HepG2 (cell line): Measurements from ENCODE around the gene GPC6. TPM values are rescaled to one million over a fixed set of nuclear protein-coding genes. Genes with fewer than 3 reads are reported as not detected.

ENCODE experiments used
- ATRX ChIP-seq: sonication (generic); formaldehyde crosslinking; IDR thresholded peaks from 2 replicates; pipeline ENCODE4 v1.4.0; 2020; ENCODE audit warnings: missing genetic modification reagents, borderline replicate concordance
- CHD4 ChIP-seq: fragments of 200-600 bp; sonication (generic); IDR thresholded peaks from 2 replicates; pipeline ENCODE4 v1.7.0; 2017; ENCODE audit warnings: mild to moderate bottlenecking, low read length, borderline replicate concordance
- FOXK1 ChIP-seq: sonication (generic); formaldehyde crosslinking; IDR thresholded peaks from 2 replicates; pipeline ENCODE4 v1.4.0; 2020; ENCODE audit warnings: low read depth, missing genetic modification reagents, borderline replicate concordance
- FOXP1 ChIP-seq, 2 experiments: fragments of 450-650 bp in 1 of 2; IDR thresholded peaks; 2 replicates each; pipeline ENCODE4 v1.6.1; 2017 to 2018; ENCODE audit warnings: antibody characterized with exemption in 1 of 2
- HMG20A ChIP-seq: IDR thresholded peaks from 2 replicates; pipeline ENCODE4 v1.6.1; 2016; ENCODE audit warnings: borderline replicate concordance
- HNRNPK ChIP-seq: fragments of 200-400 bp; formaldehyde crosslinking; IDR thresholded peaks from 2 replicates; pipeline ENCODE4 v1.6.1; 2018; ENCODE audit warnings: low read length, low read depth, moderate library complexity, mild to moderate bottlenecking; ENCODE audit not compliant: poor library complexity, severe bottlenecking
- IRF1 ChIP-seq: sonication (generic); formaldehyde crosslinking; IDR thresholded peaks from 2 replicates; pipeline ENCODE4 v1.4.0; 2020; ENCODE audit warnings: low read depth, mild to moderate bottlenecking, missing genetic modification reagents
- ISL2 ChIP-seq: sonication (generic); formaldehyde crosslinking; IDR thresholded peaks from 2 replicates; pipeline ENCODE4 v1.5.0; 2020; ENCODE audit warnings: missing genetic modification reagents
- MIXL1 ChIP-seq: IDR thresholded peaks from 2 replicates; pipeline ENCODE4 v1.6.1; 2016
- MXD3 ChIP-seq: IDR thresholded peaks from 2 replicates; pipeline ENCODE4 v1.6.1; 2016; ENCODE audit warnings: mild to moderate bottlenecking, missing biosample characterization, missing genetic modification reagents
- MYPOP ChIP-seq: sonication (generic); formaldehyde crosslinking; IDR thresholded peaks from 2 replicates; pipeline ENCODE4 v1.8.1; 2023; ENCODE audit warnings: mild to moderate bottlenecking, moderate library complexity, missing genetic modification reagents
- NFATC3 ChIP-seq: sonication (generic); formaldehyde crosslinking; IDR thresholded peaks from 2 replicates; pipeline ENCODE4 v1.5.1; 2020; ENCODE audit warnings: mild to moderate bottlenecking, missing genetic modification reagents
- NR2F6 ChIP-seq, 2 experiments: IDR thresholded peaks; 2 replicates each; pipeline ENCODE4 v1.6.1; 2016; ENCODE audit warnings: antibody characterized with exemption in 1 of 2, mild to moderate bottlenecking in 1 of 2
- PHF21A ChIP-seq: sonication (generic); formaldehyde crosslinking; IDR thresholded peaks from 2 replicates; pipeline ENCODE4 v1.5.0; 2020; ENCODE audit warnings: mild to moderate bottlenecking, missing genetic modification reagents
- RARA ChIP-seq: IDR thresholded peaks from 2 replicates; pipeline ENCODE4 v1.6.1; 2016; ENCODE audit warnings: missing genetic modification reagents, missing compliant biosample characterization
- SKI ChIP-seq: fragments of 450-650 bp; IDR thresholded peaks from one replicate; pipeline ENCODE4 v1.6.1; 2018; ENCODE audit warnings: mild to moderate bottlenecking; ENCODE audit not compliant: partially characterized antibody
- TBL1XR1 ChIP-seq: fragments of 150-350 bp; IDR thresholded peaks from 2 replicates; pipeline ENCODE4 v1.6.1; 2014; ENCODE audit warnings: borderline replicate concordance, low read length; ENCODE audit not compliant: partially characterized antibody
- ZNF12 ChIP-seq: sonication (generic); formaldehyde crosslinking; IDR thresholded peaks from 2 replicates; pipeline ENCODE4 v1.5.0; 2020; ENCODE audit warnings: missing genetic modification reagents
- ZNF264 ChIP-seq: sonication (generic); formaldehyde crosslinking; IDR thresholded peaks from 2 replicates; pipeline ENCODE4 v1.4.0; 2020; ENCODE audit warnings: missing genetic modification reagents
- ZNF33B ChIP-seq: sonication (generic); formaldehyde crosslinking; IDR thresholded peaks from 2 replicates; pipeline ENCODE4 v1.5.1; 2020; ENCODE audit warnings: mild to moderate bottlenecking, missing genetic modification reagents
- ZNF362 ChIP-seq: sonication (generic); formaldehyde crosslinking; IDR thresholded peaks from 2 replicates; pipeline ENCODE4 v1.4.0; 2020; ENCODE audit warnings: missing genetic modification reagents, mild to moderate bottlenecking, borderline replicate concordance
- ZNF609 ChIP-seq: sonication (generic); formaldehyde crosslinking; IDR thresholded peaks from 2 replicates; pipeline ENCODE4 v1.4.0; 2020; ENCODE audit warnings: mild to moderate bottlenecking, missing genetic modification reagents, borderline replicate concordance
- polyA plus RNA-seq, 8 experiments: library from polyadenylated mRNA; depleted of rRNA in 3 of 8; stranded (reverse) in 7 of 8; unstranded in 1 of 8; fragments of >200 nt; fragmentation: Illumina TruSeq in 4 of 8; extraction: Trizol in 4 of 8; gene quantifications; 2 replicates each; pipeline versions ENCODE4 v1.2.1 to v1.2.3, GENCODE V29; 2011 to 2016; ENCODE audit warnings: low read depth in 4 of 8, missing spikeins in 1 of 8, mixed read lengths in 1 of 8; ENCODE audit not compliant: insufficient read depth in 1 of 8
- total RNA-seq, 5 experiments: library from RNA; depleted of rRNA; stranded (reverse); fragments of >200 nt; fragmentation: Illumina TruSeq; extraction: Trizol; gene quantifications; 2 replicates each; pipeline ENCODE4 v1.2.3, GENCODE V29; 2016; ENCODE audit warnings: low read depth in 1 of 5

Gene GPC6
- total and polyA plus RNA-seq, 2 of the 13 experiments (the other 11 are each of a cell fraction or from before 2014, with no cell fraction given): 24.5 to 33.9 TPM

GRCh38 chr13:93966267-93966936 lies 739.8 kb downstream of the GPC6 start (continued):
- TF ChIP-seq ZNF609 (CRISPR knock-in tag): peak; percentile 74; the same call in 1 of the 2 replicates
- 0 out of 2 replicates have a peak, but pooled peaks have one; percentile 43 for TF ChIP-seq ZNF12
- no peak for TF ChIP-seq NR2F6 (IDR thresholded peaks at IDR 0.05)
- TF ChIP-seq NR2F6 (CRISPR knock-in tag; IDR thresholded peaks at IDR 0.05): 0 out of 2 replicates have a peak, but pooled peaks have one; percentile 21
- TF ChIP-seq HMG20A (CRISPR knock-in tag): peak; percentile 88
- no peak for TF ChIP-seq MXD3 (CRISPR knock-in tag)
- TF ChIP-seq ZNF362: 0 out of 2 replicates have a peak, but pooled peaks have one; percentile 24
- TF ChIP-seq ZNF33B (CRISPR knock-in tag): no peak
- no peak for TF ChIP-seq ZNF264 (CRISPR knock-in tag)
- TF ChIP-seq TBL1XR1: peak; percentile 72
- no peak for TF ChIP-seq IRF1 (CRISPR knock-in tag)
- no peak for TF ChIP-seq ATRX (CRISPR knock-in tag)
- peak; percentile 27; the same call in 1 of the 2 replicates for TF ChIP-seq CHD4
- TF ChIP-seq NFATC3 (CRISPR knock-in tag): no peak
- no peak for TF ChIP-seq HNRNPK
- peak; percentile 76 for TF ChIP-seq MIXL1 (CRISPR knock-in tag)
- peak; percentile 70; the same call in 1 of the 2 replicates for TF ChIP-seq FOXK1 (CRISPR knock-in tag)
- peak; percentile 49 for TF ChIP-seq SKI
- TF ChIP-seq PHF21A (CRISPR knock-in tag): no peak
- peak; percentile 59; the same call in 1 of the 2 replicates for TF ChIP-seq ISL2 (CRISPR knock-in tag)
- peak; percentile 10; the same call in 1 of the 2 replicates for TF ChIP-seq MYPOP (CRISPR knock-in tag)
- TF ChIP-seq FOXP1 (IDR thresholded peaks at IDR 0.05): peak; percentile 42; the same call in 1 of the 2 replicates
- peak; percentile 93 for TF ChIP-seq FOXP1 (CRISPR knock-in tag; IDR thresholded peaks at IDR 0.05)
- peak; percentile 72 for TF ChIP-seq RARA
